HTR-8/SVneo (cell line): Measurements from ENCODE around the gene NEU1.
"Not testable (repeated sequence)": the region's sequence is repeated elsewhere in the genome, so short reads cannot be mapped to it uniquely, and the experiment has no call there.

Experiments
- DNase-seq: peaks from one replicate; pipeline ENCODE4 v3.0.0; 2011; ENCODE audit warnings: low spot score, mixed read lengths; ENCODE audit not compliant: insufficient read length
- FAIRE-seq: peaks from 2 replicates; lab custom pipeline; 2011; peaks lifted over from hg19 to GRCh38; lab: Jason Lieb, UNC

The NEU1 gene

GRCh38 chr6:31825553-31825952 lies 37.1 kb downstream of the NEU1 start:
- DNase-seq (no peak), FAIRE-seq (no peak)

- DNase-seq, FAIRE-seq: not testable (repeated sequence)
These were observed 38.9 kb downstream of the NEU1 start for GRCh38 chr6:31823592-31824196.

DNA sequence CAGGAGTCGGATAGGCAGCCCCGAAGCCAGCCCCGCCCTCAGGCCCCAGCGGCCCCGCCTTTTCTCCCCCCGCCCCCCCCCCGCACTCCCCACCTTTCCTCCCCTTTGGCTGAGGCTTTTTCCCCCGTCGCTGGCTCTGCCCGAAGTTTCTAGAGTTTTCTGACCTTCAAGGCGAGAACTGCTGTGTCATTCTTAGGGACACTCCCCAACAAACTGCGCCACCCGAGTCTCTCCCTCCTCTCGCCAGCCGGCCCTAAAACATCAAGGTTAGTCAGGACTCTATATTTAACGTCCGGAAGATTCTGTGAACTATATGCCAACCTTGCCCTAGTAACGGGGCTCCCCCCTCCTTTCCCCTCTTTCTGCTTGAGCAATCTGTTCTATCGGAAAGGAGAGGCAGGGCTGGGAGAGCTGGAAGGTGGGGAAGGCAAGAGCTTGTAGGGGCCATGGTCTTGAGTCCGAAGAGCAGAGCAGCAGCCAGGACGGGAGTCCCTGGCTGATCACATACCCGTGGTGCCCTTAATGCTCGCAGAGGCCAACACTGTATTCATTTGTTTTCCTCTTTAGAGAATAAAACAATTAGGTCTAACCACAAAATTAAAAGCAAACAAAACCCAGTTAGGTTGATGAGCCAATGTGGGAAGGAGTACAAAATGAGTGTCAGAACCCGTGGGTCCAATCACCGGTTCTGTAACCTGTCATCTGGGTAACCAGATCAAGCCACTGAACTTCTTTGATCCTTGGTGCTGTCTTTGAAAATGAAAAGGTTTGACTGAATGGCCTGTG lies 40.4 kb downstream of the NEU1 start:
- DNase-seq, result peak; percentile 65
- FAIRE-seq, result no peak

GRCh38 chr6:31821301-31822035 lies 41.2 kb downstream of the NEU1 start:
- FAIRE-seq, result peak; percentile 23
- peak; percentile 55 for DNase-seq

DNA sequence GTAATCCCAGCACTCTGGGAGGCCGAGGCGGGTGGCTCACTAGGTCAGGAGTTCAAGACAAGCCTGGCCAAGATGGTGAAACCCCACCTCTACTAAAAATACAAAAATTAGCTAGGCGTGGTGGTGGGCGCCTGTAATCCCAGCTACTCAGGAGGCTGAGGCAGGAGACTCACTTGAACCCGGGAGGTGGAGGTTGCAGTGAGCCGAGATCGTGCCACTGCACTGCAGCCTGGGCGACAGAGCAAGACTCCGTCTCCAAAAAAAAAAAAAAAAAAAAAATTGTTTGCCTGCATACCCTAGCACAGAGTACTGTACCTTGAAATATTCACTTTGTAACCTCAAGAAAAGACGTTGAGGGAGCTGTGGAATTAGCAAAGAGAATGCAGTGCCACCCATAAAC lies 42.2 kb downstream of the NEU1 start:
- FAIRE-seq, DNase-seq: not testable (repeated sequence)

- DNase-seq (no peak), FAIRE-seq (no peak)
These were observed 42.7 kb downstream of the NEU1 start for GRCh38 chr6:31819871-31820299.

GRCh38 chr6:31817929-31818511 lies 44.6 kb downstream of the NEU1 start:
- not testable (repeated sequence) for DNase-seq, FAIRE-seq

DNA sequence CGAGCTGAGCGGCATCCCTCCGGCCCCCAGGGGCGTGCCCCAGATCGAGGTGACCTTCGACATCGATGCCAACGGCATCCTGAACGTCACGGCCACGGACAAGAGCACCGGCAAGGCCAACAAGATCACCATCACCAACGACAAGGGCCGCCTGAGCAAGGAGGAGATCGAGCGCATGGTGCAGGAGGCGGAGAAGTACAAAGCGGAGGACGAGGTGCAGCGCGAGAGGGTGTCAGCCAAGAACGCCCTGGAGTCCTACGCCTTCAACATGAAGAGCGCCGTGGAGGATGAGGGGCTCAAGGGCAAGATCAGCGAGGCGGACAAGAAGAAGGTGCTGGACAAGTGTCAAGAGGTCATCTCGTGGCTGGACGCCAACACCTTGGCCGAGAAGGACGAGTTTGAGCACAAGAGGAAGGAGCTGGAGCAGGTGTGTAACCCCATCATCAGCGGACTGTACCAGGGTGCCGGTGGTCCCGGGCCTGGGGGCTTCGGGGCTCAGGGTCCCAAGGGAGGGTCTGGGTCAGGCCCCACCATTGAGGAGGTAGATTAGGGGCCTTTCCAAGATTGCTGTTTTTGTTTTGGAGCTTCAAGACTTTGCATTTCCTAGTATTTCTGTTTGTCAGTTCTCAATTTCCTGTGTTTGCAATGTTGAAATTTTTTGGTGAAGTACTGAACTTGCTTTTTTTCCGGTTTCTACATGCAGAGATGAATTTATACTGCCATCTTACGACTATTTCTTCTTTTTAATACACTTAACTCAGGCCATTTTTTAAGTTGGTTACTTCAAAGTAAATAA lies 45.3 kb downstream of the NEU1 start:
- DNase-seq, FAIRE-seq: not testable (repeated sequence)

DNA sequence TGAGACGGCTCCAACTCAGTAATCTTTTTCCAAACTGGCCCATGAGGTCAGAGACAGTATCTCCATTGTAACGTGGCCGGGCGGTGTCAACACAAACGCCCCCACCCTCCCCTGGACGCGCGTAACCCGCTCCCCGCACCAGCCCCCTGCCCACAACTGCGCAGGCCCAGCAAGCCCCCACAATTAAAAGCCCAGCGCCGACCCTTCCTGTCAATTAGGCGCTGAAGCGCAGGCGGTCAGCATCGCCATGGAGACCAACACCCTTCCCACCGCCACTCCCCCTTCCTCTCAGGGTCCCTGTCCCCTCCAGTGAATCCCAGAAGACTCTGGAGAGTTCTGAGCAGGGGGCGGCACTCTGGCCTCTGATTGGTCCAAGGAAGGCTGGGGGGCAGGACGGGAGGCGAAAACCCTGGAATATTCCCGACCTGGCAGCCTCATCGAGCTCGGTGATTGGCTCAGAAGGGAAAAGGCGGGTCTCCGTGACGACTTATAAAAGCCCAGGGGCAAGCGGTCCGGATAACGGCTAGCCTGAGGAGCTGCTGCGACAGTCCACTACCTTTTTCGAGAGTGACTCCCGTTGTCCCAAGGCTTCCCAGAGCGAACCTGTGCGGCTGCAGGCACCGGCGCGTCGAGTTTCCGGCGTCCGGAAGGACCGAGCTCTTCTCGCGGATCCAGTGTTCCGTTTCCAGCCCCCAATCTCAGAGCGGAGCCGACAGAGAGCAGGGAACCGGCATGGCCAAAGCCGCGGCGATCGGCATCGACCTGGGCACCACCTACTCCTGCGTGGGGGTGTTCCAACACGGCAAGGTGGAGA lies 47.4 kb downstream of the NEU1 start, which contains the start of the genes HSPA1A and HSPA1L:
Gene HSPA1A (plus strand): TSS at position 519 of the 814 bp plus-strand sequence. CDS start 214 bp downstream, at position 733.
Gene HSPA1L (minus strand): TSS at position 259 of the 814 bp plus-strand sequence. CDS start 3,311 bp downstream, outside the sequence.
- FAIRE-seq (no peak), DNase-seq (no peak)

GRCh38 chr6:31814677-31815024 lies 48.0 kb downstream of the NEU1 start:
- no peak for DNase-seq
- FAIRE-seq, result no peak

GRCh38 chr6:31813465-31813849 lies 49.2 kb downstream of the NEU1 start:
- DNase-seq, result no peak
- no peak for FAIRE-seq

DNA sequence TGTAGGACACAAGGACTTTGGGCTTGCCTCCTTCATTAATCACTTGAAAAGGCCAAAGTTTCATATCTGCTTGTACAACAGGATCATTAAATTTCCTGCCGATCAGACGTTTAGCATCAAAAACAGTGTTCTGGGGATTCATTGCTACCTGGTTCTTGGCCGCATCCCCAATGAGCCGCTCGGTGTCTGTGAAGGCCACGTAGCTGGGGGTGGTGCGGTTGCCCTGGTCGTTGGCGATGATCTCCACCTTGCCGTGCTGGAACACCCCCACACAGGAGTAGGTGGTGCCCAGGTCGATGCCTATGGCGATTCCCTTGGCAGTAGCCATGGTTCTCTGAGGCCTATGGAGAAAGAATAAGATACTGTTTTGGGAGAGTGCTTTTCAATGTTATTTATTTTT lies 51.0 kb downstream of the NEU1 start:
- DNase-seq, result no peak
- FAIRE-seq, result no peak

DNA sequence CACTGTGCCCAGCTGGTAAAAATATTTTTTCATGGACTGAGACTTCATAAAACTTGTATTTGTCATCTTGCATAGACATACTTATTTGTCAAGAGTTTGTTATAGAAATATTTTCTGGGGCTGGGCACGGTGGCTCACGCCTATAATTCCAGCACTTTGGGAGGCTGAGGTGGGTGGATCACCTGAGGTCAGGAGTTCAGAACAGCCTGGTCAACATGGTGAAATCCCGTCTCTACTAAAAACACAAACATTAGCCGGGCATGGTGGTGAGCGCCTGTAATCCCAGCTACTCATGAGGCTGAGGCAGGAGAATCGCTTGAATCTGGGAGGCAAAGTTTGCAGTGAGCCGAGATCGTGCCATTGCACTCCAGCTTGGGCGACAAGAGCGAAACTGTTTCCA lies 54.0 kb downstream of the NEU1 start:
- DNase-seq, FAIRE-seq: not testable (repeated sequence)
